B cell (primary cell): ENCODE data around the gene RNFT2. TPM values are rescaled to one million over a fixed set of nuclear protein-coding genes. Genes with fewer than 3 reads are reported as not detected.

ENCODE experiments used
- ATAC-seq: fragments of 200-7000 bp; cut with Tn5 transposase; one replicate; pipeline ENCODE4 v1.10.0; 2021; ENCODE audit warnings: low read depth, mild to moderate bottlenecking, moderate number of reproducible peaks, moderate library complexity
- CTCF ChIA-PET: fragments of 350-600 bp; sonication (Branson Sonifier 250); formaldehyde crosslinking; loops from one replicate; lab custom pipeline; 2021; ENCODE audit warnings: antibody characterized with exemption, inconsistent platforms; lab: Charles Lee
- POLR2A ChIA-PET: fragments of 350-600 bp; sonication (Branson Sonifier 250); formaldehyde crosslinking; loops from one replicate; lab custom pipeline; 2021; ENCODE audit warnings: antibody characterized with exemption; lab: Charles Lee
- DNase-seq: peaks from one replicate; pipeline ENCODE4 v3.0.0; 2013
- H2AFZ ChIP-seq: 2 replicates; pipeline ENCODE4 v1.6.1; 2012; ENCODE audit warnings: mild to moderate bottlenecking, low read depth, low read length; ENCODE audit not compliant: insufficient read depth, poor library complexity, severe bottlenecking
- H3K27ac ChIP-seq, 2 donors: 1 replicate in 1 of 2; 2 replicates in 1 of 2; pipeline ENCODE4 v1.5.1; 2012 to 2013; ENCODE audit warnings: low read length in 2 of 2, mild to moderate bottlenecking in 2 of 2, moderate library complexity in 1 of 2
- H3K27me3 ChIP-seq, 4 experiments: fragments of 200-600 bp in 1 of 4; sonication (generic) in 1 of 4; replicated peaks in 1 of 4; 1 replicate in 2 of 4; 2 replicates in 2 of 4; pipeline versions ENCODE4 v1.6.1 to v1.7.0; 2013 to 2016; ENCODE audit warnings: low read length in 3 of 4, mild to moderate bottlenecking in 2 of 4, mixed read lengths in 1 of 4, moderate library complexity in 1 of 4; ENCODE audit not compliant: insufficient read depth in 4 of 4, control insufficient read depth in 3 of 4; ENCODE audit errors: control extremely low read depth in 1 of 4
- H3K36me3 ChIP-seq, 2 experiments: replicated peaks in 1 of 2; 1 replicate in 1 of 2; 2 replicates in 1 of 2; pipeline versions ENCODE4 v1.6.1 to v1.7.1; 2013; ENCODE audit warnings: low read length in 1 of 2; ENCODE audit not compliant: insufficient read depth in 2 of 2, control insufficient read depth in 1 of 2; ENCODE audit errors: control extremely low read depth in 1 of 2, extremely low read depth in 1 of 2
- H3K4me1 ChIP-seq, 2 donors: fragments of 200-600 bp in 1 of 2; sonication (generic) in 1 of 2; 1 replicate in 1 of 2; 2 replicates in 1 of 2; pipeline versions ENCODE4 v1.5.1 to v1.6.1; 2013 to 2017; ENCODE audit warnings: low read length in 2 of 2; ENCODE audit not compliant: control insufficient read depth in 2 of 2, insufficient read depth in 2 of 2
- H3K4me2 ChIP-seq: replicated peaks from 2 replicates; pipeline ENCODE3; 2012; ENCODE audit warnings: mild to moderate bottlenecking, low read depth, low read length; ENCODE audit not compliant: poor library complexity, severe bottlenecking
- H3K4me3 ChIP-seq, 5 experiments: fragments of 200-600 bp in 1 of 5; sonication (generic) in 1 of 5; 1 replicate in 3 of 5; 2 replicates in 2 of 5; pipeline versions ENCODE4 v1.5.1 to v1.7.0; 2011 to 2016; ENCODE audit warnings: low read length in 4 of 5, mild to moderate bottlenecking in 4 of 5, low read depth in 2 of 5, control low read depth in 1 of 5, moderate library complexity in 1 of 5; ENCODE audit not compliant: insufficient read depth in 1 of 5; ENCODE audit errors: control extremely low read depth in 1 of 5, extremely low read depth in 1 of 5
- H3K79me2 ChIP-seq: fragments of 200-600 bp; sonication (generic); one replicate; pipeline ENCODE4 v1.6.0; 2016; ENCODE audit warnings: low read length; ENCODE audit not compliant: control insufficient read depth, insufficient read depth
- H3K9ac ChIP-seq: fragments of 200-600 bp; sonication (generic); 2 replicates; pipeline ENCODE4 v1.6.1; 2017; ENCODE audit warnings: mild to moderate bottlenecking, low read length, moderate library complexity
- H3K9me3 ChIP-seq, 3 donors: one replicate each; pipeline versions ENCODE4 v1.6.1 to v1.7.1; 2013; ENCODE audit warnings: low read length in 2 of 3; ENCODE audit not compliant: control insufficient read depth in 2 of 3, insufficient read depth in 1 of 3; ENCODE audit errors: control extremely low read depth in 1 of 3
- H4K20me1 ChIP-seq: 2 replicates; pipeline ENCODE4 v1.6.0; 2012; ENCODE audit warnings: mild to moderate bottlenecking, low read length; ENCODE audit not compliant: insufficient read depth, control insufficient read depth, poor library complexity, severe bottlenecking
- H3K27ac Mint-ChIP-seq: one replicate; pipeline ENCODE4 v1.8.0; 2021; ENCODE audit warnings: mixed read lengths
- H3K27me3 Mint-ChIP-seq: one replicate; pipeline ENCODE4 v1.8.0; 2021; ENCODE audit warnings: mixed read lengths
- H3K4me1 Mint-ChIP-seq: one replicate; pipeline ENCODE4 v1.8.0; 2021; ENCODE audit warnings: mixed read lengths
- H3K4me3 Mint-ChIP-seq: one replicate; pipeline ENCODE4 v1.8.0; 2021; ENCODE audit warnings: mixed read lengths
- H3K9me3 Mint-ChIP-seq: one replicate; pipeline ENCODE4 v1.8.0; 2022; ENCODE audit warnings: mixed read lengths; ENCODE audit not compliant: insufficient read depth
- EZH2 ChIP-seq: IDR thresholded peaks from 2 replicates; pipeline ENCODE4 v1.6.1; 2012; ENCODE audit warnings: borderline replicate concordance, low read depth, mild to moderate bottlenecking, moderate library complexity, low read length; ENCODE audit not compliant: insufficient read depth, poor library complexity, severe bottlenecking
- WGBS: methylation state at CpG from one replicate; pipeline ENCODE4 v1.1.5; 2013; ENCODE audit warnings: missing lambda C conversion rate; ENCODE audit not compliant: insufficient coverage; 5-methylcytosine and 5-hydroxymethylcytosine counted together
- intact Hi-C: fragments of 100-400 bp; cut with micrococcal nuclease; formaldehyde crosslinking; loops from one replicate; pipeline ENCODE4 v1.10.0; 2022
- polyA plus RNA-seq: library from polyadenylated mRNA; depleted of rRNA; stranded (reverse); fragments of >200 nt; gene quantifications from 2 replicates; pipeline ENCODE4 v1.2.3, GENCODE V29; 2012
- total RNA-seq, 2 donors: library from RNA; stranded (reverse); fragments of 120-200 nt in 1 of 2; gene quantifications; 1 replicate in 1 of 2; 2 replicates in 1 of 2; pipeline versions ENCODE4 v1.2.3 to v1.2.4, GENCODE V29; 2013 to 2022
- TF ChIP-seq, protein P1 (sequence below): fragments of 200-600 bp; IDR thresholded peaks from one replicate; pipeline ENCODE4 v1.8.0; 2022; ENCODE audit warnings: antibody characterized with exemption, mild to moderate bottlenecking

The RNFT2 gene
- total and polyA plus RNA-seq, 2 donors (not counting 1 experiment from before 2014, with no cell fraction given) = 5.2 to 18.2 TPM

DNA sequence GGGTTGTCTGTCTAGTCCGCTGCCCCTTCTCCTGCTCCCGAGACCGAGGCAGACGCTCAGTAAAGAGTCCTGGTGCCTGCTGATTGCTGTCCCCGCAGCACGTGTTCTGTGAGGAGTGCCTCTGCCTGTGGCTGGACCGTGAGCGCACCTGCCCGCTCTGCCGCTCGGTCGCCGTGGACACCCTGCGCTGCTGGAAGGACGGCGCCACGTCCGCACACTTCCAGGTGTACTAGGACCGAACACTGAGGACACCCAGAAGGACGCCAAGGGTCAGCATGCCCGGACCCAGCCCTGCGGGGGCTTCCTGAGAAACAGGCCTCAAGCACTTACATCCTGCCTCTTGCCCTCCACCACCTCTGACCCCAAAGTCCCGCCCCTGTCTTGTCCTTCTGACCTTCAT lies 111.1 kb downstream of the RNFT2 start:
- no peak overlapping the region for H3K4me3 Mint-ChIP-seq
- H3K9ac ChIP-seq = no peak overlapping the region
- intact Hi-C loops = no loop called here

DNA sequence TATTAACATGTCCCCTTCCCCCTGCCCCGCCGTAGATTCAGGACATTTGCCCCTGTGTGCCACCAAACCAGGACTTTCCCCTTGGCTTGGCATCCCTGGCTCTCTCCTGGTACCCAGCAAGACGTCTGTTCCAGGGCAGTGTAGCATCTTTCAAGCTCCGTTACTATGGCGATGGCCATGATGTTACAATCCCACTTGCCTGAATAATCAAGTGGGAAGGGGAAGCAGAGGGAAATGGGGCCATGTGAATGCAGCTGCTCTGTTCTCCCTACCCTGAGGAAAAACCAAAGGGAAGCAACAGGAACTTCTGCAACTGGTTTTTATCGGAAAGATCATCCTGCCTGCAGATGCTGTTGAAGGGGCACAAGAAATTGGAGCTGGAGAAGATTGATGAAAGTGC lies 114.2 kb downstream of the RNFT2 start:
- 95% methylated on average over 4 of the region's 6 CpGs for WGBS

More for the DNA sequence above, 111.1 kb downstream of the RNFT2 start:
- POLR2A ChIA-PET = interaction anchor here (0.6 to 0.8 kb wide), 2 partner anchors 31 to 129 kb away, joined by 3 read pairs; no protein-coding TSS in a partner anchor
- Histone ChIP-seq H3K4me3 (no peak overlapping the region), H3K4me2 (no peak overlapping the region), H4K20me1 (no peaks in the 10 kb centered on the region), H3K27ac (no peak overlapping the region), H3K36me3 (no peaks in the 10 kb centered on the region), H3K9me3 (no peaks in the 10 kb centered on the region), H3K27me3 (no peaks in the 10 kb centered on the region), H2AFZ (no peak overlapping the region), H3K79me2 (no peaks in the 10 kb centered on the region), H3K4me1 (no peaks in the 10 kb centered on the region)
- no peak for DNase-seq
- TF ChIP-seq, protein P1, sequence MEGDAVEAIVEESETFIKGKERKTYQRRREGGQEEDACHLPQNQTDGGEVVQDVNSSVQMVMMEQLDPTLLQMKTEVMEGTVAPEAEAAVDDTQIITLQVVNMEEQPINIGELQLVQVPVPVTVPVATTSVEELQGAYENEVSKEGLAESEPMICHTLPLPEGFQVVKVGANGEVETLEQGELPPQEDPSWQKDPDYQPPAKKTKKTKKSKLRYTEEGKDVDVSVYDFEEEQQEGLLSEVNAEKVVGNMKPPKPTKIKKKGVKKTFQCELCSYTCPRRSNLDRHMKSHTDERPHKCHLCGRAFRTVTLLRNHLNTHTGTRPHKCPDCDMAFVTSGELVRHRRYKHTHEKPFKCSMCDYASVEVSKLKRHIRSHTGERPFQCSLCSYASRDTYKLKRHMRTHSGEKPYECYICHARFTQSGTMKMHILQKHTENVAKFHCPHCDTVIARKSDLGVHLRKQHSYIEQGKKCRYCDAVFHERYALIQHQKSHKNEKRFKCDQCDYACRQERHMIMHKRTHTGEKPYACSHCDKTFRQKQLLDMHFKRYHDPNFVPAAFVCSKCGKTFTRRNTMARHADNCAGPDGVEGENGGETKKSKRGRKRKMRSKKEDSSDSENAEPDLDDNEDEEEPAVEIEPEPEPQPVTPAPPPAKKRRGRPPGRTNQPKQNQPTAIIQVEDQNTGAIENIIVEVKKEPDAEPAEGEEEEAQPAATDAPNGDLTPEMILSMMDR = no peak
- TF ChIP-seq EZH2 = no peak
- WGBS = 95% methylated on average over 23 of the region's 23 CpGs
- no peaks in the 10 kb centered on the region for H3K27me3 Mint-ChIP-seq
- no peaks in the 10 kb centered on the region for H3K4me1 Mint-ChIP-seq
- no peak overlapping the region for H3K27ac Mint-ChIP-seq
- peaks cover 4% of the 10 kb centered on the region for H3K9me3 Mint-ChIP-seq
- CTCF ChIA-PET = interaction anchor here (0.7 kb wide), 1 partner anchor 290 kb away, joined by 3 read pairs; no protein-coding TSS in a partner anchor
- ATAC-seq = no peak

More for the DNA sequence above, 114.2 kb downstream of the RNFT2 start:
- ChIA-PET POLR2A (no interaction called here), CTCF (no interaction called here)
- H3K27me3 ChIP-seq = no peaks in the 10 kb centered on the region
- no peak overlapping the region for H3K27ac Mint-ChIP-seq
- H3K4me1 ChIP-seq = peaks cover 10 to 14% of the 10 kb centered on the region in 2 donors
- DNase-seq (no peak), ATAC-seq (no peak)
- no peaks in the 10 kb centered on the region for H3K27me3 Mint-ChIP-seq
- no peak for TF ChIP-seq EZH2
- TF ChIP-seq, protein P1 = no peak
- no peaks in the 10 kb centered on the region for H3K36me3 ChIP-seq
- H3K79me2 ChIP-seq = no peaks in the 10 kb centered on the region
- H4K20me1 ChIP-seq = no peaks in the 10 kb centered on the region
- H3K9me3 ChIP-seq = no peaks in the 10 kb centered on the region
- no peak overlapping the region for H3K4me2 ChIP-seq
- H3K4me3 ChIP-seq = no peak overlapping the region
- H3K4me1 Mint-ChIP-seq = peaks cover 15% of the 10 kb centered on the region
- intact Hi-C loops = no loop called here
- no peak overlapping the region for H3K9ac ChIP-seq
- no peak overlapping the region for H3K27ac ChIP-seq
- peaks cover 4% of the 10 kb centered on the region for H3K9me3 Mint-ChIP-seq
- H3K4me3 Mint-ChIP-seq = no peak overlapping the region
- no peak overlapping the region for H2AFZ ChIP-seq
